Measurements from ENCODE around the gene LTBP4.

Gene LTBP4

DNA sequence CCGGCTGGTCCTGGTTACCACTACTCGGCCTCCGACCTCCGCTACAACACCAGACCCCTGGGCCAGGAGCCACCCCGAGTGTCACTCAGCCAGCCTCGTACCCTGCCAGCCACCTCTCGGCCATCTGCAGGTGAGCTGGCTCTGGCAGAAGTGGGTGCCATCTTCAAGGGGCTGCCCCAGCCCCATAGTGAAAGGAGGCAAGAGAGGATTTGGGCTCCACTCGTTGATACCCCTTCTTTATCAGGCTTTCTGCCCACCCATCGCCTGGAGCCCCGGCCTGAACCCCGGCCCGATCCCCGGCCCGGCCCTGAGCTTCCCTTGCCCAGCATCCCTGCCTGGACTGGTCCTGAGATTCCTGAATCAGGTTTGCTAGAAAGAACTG lies 7.1 kb downstream of the LTBP4 start:
- no peak for DNase-seq
- in situ Hi-C loops (cut with MboI; ENCODE audit: low pct_unique_long_range_greater_than_20kb, low sequenced_read_pairs), result no loop called here

DNA sequence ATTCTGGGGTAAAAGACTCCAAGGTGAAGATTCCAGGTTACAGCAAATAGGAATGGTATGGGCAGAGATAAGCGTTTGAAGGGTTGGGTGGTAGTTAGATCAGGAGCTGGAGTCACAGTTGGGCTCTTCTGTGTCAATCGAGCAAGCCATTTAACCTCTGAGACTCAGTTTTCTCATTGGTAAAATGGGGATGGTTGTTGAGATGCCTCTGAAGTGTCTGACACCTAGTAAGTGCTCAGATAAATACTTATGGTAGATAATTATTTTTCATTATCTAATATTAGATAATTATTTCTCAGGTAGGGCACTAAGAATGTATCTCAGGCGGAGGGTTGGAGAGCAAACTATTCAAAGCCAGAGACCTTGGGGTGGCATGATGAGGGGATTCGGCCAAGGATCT lies 7.8 kb downstream of the LTBP4 start:
- DNase-seq, result no peak
- in situ Hi-C loops (cut with MboI; ENCODE audit: low pct_unique_long_range_greater_than_20kb, low sequenced_read_pairs), result no loop called here

DNA sequence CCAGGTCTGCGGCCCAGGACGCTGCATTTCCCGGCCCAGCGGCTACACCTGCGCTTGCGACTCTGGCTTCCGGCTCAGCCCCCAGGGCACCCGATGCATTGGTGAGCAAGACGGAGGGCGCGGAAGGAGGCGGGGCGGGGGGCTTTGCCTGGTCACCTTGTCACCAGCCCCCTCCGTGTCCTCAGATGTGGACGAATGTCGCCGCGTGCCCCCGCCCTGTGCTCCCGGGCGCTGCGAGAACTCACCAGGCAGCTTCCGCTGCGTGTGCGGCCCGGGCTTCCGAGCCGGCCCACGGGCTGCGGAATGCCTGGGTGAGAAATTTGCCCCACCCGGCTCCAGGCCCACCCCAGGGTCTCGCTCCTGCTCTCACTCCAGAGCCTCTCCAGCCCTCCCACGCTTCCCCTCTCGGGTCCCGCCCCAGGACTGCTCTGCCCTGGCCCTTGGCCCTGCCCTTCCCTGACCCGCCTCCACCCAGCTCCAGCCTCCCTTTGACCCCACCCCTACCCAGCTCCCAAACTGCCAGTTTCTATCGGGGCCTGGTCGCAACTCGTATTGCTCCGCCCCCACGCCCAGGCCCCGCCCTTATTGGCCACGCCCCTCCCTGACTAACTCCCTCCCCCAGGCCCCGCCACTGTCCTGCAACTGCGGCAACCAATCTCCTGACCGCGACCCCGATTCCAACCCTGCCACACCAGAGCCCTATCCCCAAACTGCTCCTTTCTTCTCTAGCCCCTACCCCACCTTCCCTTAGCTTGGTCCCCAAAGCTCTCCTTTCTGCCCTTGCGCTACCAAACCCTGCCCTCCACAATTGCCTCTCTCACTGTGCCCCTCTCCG lies 8.6 kb downstream of the LTBP4 start:
- in situ Hi-C loops (cut with MboI; ENCODE audit: low pct_unique_long_range_greater_than_20kb, low sequenced_read_pairs), result no loop called here
- DNase-seq, result peak; percentile 87

DNA sequence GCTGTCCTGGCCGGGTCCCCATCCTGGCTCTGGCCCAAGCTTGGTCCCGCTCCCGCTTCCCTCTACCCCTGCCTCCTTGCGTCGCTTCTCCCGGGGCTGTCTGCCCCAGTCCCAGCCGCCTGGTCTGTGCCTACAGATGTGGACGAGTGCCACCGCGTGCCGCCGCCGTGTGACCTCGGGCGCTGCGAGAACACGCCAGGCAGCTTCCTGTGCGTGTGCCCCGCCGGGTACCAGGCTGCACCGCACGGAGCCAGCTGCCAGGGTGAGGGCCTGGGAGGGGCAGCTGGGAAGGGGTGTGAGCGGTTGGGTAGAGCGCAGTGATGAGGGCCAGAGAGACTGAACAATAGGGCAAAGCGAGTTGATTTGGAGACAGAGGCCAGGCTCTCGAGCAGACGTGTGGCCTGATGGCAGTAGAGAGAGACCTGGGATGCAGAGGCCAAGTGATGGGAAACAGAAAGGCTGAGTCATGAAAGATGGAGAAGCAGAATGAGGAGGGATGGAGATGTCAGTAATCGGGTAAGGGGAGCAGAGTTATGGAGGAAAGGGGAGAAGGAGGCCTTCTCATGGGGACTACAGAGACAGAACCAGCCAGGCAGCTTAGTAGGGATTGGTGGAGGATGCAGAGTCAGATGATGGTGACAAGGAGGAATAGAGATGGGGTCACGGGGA lies 9.4 kb downstream of the LTBP4 start:
- in situ Hi-C loops (cut with MboI; ENCODE audit: low pct_unique_long_range_greater_than_20kb, low sequenced_read_pairs), result no loop called here
- no peak for DNase-seq

DNA sequence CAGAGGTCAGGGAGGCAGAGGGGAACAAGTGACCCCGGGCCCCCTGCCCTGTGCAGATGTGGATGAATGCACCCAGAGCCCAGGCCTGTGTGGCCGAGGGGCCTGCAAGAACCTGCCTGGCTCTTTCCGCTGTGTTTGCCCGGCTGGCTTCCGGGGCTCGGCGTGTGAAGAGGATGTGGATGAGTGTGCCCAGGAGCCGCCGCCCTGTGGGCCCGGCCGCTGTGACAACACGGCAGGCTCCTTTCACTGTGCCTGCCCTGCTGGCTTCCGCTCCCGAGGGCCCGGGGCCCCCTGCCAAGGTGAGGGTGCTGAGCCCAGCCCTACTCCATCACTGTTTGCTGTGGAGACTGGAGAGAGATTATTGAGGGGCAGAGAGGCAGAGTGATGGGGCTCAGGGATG lies 9.9 kb downstream of the LTBP4 start:
- in situ Hi-C loops (cut with MboI; ENCODE audit: low pct_unique_long_range_greater_than_20kb, low sequenced_read_pairs), result no loop called here
- DNase-seq, result no peak

DNA sequence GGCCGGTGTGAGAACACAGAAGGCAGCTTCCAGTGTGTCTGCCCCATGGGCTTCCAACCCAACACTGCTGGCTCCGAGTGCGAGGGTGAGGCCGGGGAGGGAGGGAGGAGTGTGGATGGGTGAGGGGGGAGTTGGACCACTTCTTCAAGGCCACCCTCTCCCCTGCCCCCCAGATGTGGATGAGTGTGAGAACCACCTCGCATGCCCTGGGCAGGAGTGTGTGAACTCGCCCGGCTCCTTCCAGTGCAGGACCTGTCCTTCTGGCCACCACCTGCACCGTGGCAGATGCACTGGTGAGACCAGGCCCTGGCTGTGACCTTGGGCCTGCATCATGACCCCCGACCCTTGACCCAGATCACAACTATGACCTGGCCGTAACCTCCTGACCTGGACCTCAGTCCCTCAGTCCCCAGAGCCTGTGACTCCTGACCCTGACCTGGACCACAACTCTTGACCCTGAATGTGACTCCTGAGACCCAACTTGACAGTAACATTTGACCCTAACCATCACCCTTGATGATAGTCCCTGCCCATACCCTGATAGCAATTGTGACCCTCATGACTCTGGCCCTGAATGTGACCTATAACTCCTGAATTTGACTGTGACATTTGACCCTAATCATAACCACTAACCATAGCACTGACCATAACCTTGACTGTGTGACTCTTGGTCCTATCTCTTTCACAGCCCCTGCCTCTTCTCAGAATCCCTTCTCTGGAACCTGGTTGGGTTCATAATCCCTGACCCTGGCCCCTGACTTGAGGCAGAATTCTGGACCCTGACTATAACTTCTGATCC lies 10.9 kb downstream of the LTBP4 start:
- in situ Hi-C loops (cut with MboI; ENCODE audit: low pct_unique_long_range_greater_than_20kb, low sequenced_read_pairs), result no loop called here

DNA sequence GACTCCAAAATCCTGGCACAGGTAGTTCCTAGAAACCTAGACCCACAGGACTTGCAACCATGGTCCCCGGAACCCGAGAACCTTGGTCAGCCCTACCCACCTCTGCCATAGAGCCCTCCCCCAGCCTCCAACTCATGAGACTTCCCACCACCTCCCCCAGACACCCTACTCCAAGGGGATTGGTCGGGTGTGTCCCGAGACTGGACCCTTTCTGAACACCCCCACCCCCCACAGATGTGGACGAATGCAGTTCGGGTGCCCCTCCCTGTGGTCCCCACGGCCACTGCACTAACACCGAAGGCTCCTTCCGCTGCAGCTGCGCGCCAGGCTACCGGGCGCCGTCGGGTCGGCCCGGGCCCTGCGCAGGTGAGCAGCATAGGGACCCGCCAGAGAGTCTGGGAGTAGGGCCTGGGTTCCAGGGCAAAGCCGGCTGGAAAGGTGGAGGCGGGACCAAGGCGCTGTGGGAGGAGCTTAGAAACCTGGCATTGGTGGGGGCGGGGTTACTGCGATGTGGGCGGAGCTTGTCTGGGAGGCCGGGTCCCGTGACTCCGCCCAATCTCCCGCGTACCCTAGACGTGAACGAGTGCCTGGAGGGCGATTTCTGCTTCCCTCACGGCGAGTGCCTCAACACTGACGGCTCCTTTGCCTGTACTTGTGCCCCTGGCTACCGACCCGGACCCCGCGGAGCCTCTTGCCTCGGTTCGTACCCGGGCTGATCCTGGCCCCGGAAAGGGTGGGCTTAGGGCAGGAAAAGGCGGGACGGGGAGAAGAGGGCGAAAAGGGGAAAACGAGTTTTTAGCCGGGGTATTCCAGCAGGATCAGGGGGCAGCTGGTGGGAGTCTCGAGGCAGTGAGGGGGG lies 11.9 kb downstream of the LTBP4 start:
- DNase-seq, result no peak
- in situ Hi-C loops (cut with MboI; ENCODE audit: low pct_unique_long_range_greater_than_20kb, low sequenced_read_pairs), result no loop called here

More for the DNA sequence above, 10.9 kb downstream of the LTBP4 start:
- no peak for DNase-seq

DNA sequence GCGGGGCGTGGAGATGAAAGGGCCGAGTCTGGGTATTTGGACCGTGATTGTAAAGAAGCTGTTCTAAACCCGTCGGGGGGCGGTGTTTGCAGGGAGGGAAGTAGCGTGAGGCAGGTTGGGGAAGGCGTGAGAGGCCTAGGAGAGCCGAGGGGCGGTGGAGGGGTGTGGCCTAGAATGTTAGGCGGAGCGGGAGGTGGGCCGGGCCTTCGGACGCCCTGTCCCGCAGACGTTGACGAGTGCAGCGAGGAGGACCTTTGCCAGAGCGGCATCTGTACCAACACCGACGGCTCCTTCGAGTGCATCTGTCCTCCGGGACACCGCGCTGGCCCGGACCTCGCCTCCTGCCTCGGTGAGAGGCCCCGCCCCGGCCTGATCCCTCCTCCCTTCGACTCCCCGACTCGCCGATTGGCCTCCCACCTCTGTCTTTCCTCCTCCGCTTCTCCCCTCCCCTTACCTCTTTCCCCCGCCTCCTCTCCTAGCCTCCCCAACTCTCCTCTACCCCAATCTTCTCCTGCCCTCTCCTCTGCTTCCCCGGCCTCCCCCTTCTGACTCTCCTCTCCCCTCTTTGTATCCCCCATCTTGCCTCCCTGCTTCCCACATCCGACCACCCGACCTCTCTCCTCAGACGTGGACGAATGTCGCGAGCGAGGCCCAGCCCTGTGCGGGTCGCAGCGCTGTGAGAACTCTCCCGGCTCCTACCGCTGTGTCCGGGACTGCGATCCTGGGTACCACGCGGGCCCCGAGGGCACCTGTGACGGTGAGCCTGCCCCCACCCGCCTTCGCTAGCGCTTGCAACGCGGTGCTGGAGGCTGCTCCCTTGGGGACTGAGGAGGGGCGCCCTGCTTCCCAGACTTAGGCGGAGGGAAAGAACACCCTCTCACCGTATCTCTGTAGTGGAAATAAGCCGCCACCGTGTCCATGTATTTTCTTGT lies 12.8 kb downstream of the LTBP4 start:
- DNase-seq, result no peak
- in situ Hi-C loops (cut with MboI; ENCODE audit: low pct_unique_long_range_greater_than_20kb, low sequenced_read_pairs), result no loop called here

DNA sequence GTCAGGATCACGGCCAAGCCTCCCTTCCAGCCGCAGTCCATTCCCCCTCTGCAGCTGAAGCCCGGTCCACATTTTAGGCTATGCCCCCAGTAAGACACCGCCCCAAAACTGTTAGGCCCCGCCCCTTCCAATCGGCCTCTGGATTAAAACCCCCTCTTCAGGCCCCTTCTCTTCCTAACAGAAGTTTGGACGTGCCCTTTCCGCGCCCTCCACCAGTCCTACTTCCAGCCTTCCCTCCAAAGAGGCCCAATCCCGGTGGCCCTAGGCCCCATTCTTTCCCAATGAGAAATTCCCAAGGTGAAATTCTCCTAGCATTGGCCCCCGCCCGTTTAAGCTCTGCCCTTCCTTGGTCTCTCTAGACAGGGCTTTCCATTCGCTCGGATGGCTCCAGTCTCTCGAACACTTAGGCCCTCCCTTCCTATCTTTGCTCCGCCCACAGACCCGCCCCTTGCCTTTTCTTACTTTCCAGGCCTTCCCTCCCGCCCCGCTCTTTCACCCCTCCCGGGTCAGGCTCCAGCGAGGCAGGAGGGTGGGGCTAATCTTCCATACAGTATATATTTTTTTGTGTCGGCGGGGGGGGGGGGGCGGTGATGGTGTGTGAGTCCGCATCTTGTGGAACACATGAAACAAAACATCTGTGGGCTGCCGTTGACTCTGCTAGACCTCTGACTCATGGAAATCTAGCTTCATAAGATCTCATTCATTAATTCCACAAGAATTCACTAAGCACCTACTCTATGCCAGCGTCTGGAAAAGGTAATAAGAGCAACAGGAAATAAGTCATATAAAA lies 13.6 kb downstream of the LTBP4 start:
- DNase-seq, result no peak
- in situ Hi-C loops (cut with MboI; ENCODE audit: low pct_unique_long_range_greater_than_20kb, low sequenced_read_pairs), result no loop called here

DNA sequence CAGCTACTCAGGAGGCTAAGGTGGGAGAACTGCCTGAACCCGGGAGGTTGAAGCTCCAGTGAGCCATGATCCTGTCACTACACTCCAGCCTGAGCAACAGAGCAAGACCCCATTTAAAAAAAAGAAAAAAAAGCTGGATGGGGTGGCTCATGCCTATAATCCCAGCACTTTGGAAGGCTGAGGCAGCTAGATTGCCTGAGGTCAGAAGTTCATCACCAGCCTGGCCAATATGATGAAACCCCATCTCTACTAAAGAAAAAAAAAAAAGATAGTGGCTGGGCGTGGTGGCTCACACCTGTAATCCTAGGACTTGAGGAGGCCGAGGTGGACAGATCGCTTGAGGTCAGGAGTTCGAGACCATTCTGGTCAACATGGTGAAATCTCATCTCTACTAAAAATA lies 15.0 kb downstream of the LTBP4 start:
- DNase-seq, result no peak
- in situ Hi-C loops (cut with MboI; ENCODE audit: low pct_unique_long_range_greater_than_20kb, low sequenced_read_pairs), result no loop called here

DNA sequence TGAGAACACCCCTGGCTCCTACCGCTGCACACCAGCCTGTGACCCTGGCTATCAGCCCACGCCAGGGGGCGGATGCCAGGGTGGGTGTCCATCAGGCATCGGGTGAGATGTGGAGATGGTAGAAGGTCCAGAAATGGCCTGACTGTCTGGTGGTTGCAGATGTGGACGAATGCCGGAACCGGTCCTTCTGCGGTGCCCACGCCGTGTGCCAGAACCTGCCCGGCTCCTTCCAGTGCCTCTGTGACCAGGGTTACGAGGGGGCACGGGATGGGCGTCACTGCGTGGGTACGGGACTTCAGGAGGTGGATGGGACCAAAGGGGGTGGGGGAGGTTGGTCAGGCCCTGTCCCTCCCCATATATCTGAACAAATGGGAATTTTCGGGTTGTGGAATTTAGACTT lies 15.8 kb downstream of the LTBP4 start:
- in situ Hi-C loops (cut with MboI; ENCODE audit: low pct_unique_long_range_greater_than_20kb, low sequenced_read_pairs), result no loop called here

DNA sequence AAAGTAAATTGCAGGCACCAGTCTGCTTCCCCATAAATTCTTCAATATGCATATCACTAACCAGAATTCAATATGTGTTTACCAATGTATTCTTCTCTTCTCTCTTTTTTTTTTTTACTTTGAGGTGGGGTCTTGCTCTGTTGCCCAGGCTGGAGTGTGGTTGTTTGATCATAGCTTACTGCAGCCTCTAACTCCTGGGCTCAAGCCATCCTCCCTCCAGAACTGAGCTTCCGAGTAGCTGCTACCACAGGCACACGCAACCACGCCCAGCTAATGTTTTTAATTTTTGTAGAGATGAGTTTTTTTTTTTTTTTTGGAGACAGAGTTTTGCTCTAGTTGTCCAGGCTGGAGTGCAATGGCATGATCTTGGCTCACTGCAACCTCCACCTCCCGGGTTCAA lies 16.8 kb downstream of the LTBP4 start:
- DNase-seq, result no peak
- in situ Hi-C loops (cut with MboI; ENCODE audit: low pct_unique_long_range_greater_than_20kb, low sequenced_read_pairs), result no loop called here

More for the DNA sequence above, 15.8 kb downstream of the LTBP4 start:
- no peak for DNase-seq

DNA sequence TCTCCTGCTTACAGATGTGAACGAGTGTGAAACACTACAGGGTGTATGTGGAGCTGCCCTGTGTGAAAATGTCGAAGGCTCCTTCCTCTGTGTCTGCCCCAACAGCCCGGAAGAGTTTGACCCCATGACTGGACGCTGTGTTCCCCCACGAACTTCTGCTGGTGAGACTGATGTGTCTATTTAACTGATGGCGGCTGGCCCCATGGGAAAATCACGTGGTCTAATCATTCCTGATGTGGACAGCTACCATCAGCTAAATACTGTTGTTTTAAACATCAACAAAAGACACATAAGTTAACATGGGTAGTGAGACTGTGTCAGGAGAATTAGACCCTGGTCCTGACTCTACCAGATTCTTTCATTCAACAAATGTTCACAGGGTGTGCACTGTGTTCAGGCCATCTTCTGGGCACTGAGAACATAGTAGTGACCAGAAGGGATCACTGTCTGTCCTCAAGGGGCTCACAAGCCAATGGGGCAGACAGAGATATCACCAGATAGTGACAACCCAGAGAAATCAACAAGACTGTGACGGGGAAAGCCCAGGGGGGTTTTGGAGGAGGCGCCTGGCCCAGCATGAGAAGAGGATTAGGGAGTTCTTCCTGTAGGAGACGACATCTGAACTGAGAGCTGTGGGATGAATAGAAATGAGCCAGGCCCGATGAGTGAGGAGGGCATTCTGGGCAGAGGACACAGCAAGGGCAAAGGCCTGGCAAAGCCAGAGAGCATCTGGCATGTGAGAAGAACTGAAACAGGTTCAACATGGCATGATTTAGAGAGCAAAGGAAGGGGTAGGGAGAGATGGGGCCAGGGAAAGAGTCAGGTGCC lies 18.4 kb downstream of the LTBP4 start:
- no peak for DNase-seq
- in situ Hi-C loops (cut with MboI; ENCODE audit: low pct_unique_long_range_greater_than_20kb, low sequenced_read_pairs), result no loop called here

DNA sequence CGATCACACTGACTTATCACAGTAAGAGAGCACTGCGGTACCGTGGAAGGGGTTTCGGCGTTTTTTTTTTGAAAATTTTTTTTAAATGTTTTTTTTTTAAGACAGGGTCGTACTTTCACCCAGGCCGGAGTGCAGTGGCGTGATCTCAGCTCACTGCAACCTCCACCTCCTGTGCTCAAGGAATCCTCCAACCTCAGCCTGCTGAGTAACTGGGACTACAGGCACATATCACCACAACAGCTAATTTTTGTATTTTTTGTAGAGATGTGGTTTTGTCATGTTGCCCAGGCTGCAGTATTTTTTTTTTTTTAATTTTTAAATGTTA lies 19.0 kb downstream of the LTBP4 start:
- in situ Hi-C loops (cut with MboI; ENCODE audit: low pct_unique_long_range_greater_than_20kb, low sequenced_read_pairs), result no loop called here
- no peak for DNase-seq

DNA sequence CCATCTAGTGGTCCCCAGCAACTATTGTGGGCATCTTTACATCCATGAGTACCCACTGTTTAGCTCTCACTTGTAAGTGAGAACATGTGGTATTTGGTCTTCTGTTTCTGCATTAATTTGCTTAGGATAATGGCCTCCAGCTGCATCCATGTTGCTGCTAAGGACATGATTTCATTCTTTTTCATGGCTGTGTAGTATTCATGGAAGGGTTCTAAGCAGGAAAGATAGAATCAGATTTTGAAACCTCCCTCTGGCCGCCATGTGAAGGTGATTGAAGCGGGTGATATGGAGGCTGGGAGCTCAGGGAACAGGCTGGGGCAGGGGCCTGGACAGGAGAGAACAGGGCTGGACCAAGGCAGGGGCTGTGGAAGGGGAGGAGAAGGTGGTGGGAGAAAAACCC lies 20.1 kb downstream of the LTBP4 start:
- DNase-seq, result no peak
- in situ Hi-C loops (cut with MboI; ENCODE audit: low pct_unique_long_range_greater_than_20kb, low sequenced_read_pairs), result no loop called here

DNA sequence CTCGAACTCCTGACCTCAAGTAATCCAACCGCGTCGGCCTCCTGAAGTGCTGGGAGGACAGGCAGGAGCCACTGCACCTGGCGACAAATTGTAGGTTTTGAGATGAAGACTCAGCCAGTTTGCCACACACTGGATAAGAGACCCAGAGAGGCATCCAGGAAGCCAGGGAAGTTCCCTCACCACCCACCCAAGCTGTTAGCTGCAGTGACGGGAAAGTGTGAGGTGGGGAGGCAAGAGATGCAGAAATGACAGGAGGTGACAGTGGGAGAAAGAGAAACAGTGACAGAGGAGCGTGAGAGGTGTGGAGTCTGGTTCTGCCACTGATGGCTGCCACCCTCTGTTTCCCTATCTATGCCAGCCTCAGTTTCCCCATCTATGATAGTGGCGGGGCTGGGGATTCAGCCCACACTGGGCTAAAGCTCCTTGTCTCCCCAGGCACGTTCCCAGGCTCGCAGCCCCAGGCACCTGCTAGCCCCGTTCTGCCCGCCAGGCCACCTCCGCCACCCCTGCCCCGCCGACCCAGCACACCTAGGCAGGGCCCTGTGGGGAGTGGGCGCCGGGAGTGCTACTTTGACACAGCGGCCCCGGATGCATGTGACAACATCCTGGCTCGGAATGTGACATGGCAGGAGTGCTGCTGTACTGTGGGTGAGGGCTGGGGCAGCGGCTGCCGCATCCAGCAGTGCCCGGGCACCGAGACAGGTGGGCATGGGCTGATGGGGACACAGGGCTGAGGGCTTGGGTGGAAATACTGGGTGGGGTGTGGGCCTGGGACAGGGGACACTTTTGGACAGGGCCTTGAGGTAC lies 21.0 kb downstream of the LTBP4 start:
- no peak for DNase-seq
- in situ Hi-C loops (cut with MboI; ENCODE audit: low pct_unique_long_range_greater_than_20kb, low sequenced_read_pairs), result no loop called here

Data from KBM-7 (cell line).